HUES48 (cell line): ENCODE data around the gene CHKB.

ENCODE experiments used
- H3K27ac ChIP-seq: one replicate; pipeline ENCODE4 v1.7.0; 2013; ENCODE audit warnings: low read depth, low read length, inconsistent platforms
- H3K27me3 ChIP-seq: 2 replicates; pipeline ENCODE4 v1.6.1; 2013; ENCODE audit warnings: mild to moderate bottlenecking, low read length; ENCODE audit not compliant: control insufficient read depth, insufficient read depth
- H3K36me3 ChIP-seq: 2 replicates; pipeline ENCODE4 v1.6.1; 2013; ENCODE audit warnings: low read length; ENCODE audit not compliant: control insufficient read depth, insufficient read depth
- H3K4me1 ChIP-seq: 2 replicates; pipeline ENCODE4 v1.6.1; 2013; ENCODE audit warnings: mild to moderate bottlenecking, low read length; ENCODE audit not compliant: control insufficient read depth, insufficient read depth
- H3K4me3 ChIP-seq: 2 replicates; pipeline ENCODE4 v1.5.1; 2013; ENCODE audit warnings: mild to moderate bottlenecking, low read depth, low read length
- H3K9ac ChIP-seq: 2 replicates; pipeline ENCODE4 v1.6.1; 2013; ENCODE audit warnings: mild to moderate bottlenecking, low read depth, low read length, moderate library complexity
- H3K9me3 ChIP-seq: 2 replicates; pipeline ENCODE4 v1.6.1; 2013; ENCODE audit warnings: low read length; ENCODE audit not compliant: control insufficient read depth, insufficient read depth

The CHKB gene

DNA sequence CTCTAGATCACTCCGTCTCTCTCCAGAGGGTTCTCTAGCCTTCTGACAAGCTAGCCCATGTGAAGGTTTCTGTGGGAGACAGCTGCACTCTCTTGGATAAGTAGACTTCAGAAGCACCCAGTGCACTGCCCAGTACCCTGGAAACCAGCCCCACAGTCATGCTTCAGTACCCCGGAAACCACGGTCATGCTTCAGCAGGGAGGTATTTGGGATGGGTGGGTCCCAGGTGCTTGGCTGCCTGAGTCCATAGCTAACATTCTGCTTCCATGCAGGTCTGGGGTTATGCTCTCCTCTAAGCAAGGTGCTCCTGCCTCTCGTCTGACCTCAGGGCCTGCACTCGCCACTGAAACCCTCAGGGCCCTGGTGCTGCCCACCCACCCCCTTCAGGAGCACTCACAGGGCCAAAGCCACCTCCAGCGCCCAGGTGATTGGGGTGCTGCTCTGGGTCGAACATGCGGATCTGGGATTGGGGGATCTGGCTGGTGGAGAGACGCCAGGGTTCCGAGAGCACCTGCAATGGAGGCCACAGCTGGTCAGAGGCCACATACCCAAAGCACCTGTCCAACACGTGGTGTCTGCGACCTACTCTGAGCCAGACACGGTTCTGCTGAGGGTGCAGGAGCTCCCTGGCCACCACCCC, 12.6 kb downstream of the CHKB start:
- no peak overlapping the region for H3K27ac ChIP-seq
- no peaks in the 10 kb centered on the region for H3K9me3 ChIP-seq
- H3K4me3 ChIP-seq = no peak overlapping the region
- no peaks in the 10 kb centered on the region for H3K27me3 ChIP-seq
- peaks cover 70% of the 10 kb centered on the region for H3K36me3 ChIP-seq
- no peak overlapping the region for H3K9ac ChIP-seq
- no peaks in the 10 kb centered on the region for H3K4me1 ChIP-seq

DNA sequence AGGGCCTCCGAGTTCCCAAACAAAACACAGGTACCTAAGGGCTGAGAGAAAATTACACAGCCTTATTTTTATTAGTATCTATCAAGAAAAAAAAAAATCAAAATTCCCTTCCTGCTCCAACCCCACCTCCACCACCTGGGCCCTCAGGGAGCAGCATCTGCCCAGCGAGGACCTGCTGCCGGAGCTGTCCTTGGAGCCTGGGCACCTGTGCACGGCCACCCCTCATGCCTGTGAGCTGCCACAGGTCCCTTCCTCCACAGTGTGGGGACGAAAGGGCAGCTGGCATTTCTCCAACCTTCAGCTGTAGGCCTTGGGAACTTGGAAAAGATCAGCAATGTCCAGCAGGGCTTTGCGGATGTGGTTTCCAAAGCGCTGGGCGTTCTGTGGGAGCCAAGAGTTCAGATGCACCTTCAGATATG, 13.6 kb downstream of the CHKB start:
- Histone ChIP-seq H3K9me3 (no peaks in the 10 kb centered on the region), H3K9ac (no peak overlapping the region), H3K27ac (no peak overlapping the region), H3K27me3 (no peaks in the 10 kb centered on the region), H3K4me1 (no peaks in the 10 kb centered on the region), H3K36me3 (peaks cover 63% of the 10 kb centered on the region), H3K4me3 (no peak overlapping the region)

DNA sequence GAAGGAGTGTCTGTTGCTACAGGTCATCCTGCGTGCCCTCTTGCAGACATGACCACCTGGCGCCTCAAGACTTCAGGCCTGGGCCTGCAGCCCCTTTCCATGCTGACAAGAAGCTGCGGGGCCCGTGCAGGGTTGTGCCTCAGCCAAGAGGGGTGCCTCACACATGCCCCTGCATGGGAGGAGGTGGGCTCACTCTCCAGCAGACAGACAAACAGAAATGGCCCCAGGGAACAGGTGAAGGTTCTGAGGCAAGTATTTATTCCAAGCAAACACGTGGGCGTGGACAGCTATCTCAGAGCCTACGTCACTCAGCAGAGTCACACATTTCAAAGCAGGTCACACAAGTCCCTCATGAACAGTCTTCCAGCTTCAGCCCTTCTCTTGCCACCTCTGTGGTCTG, 14.0 kb downstream of the CHKB start:
- H3K27me3 ChIP-seq = peaks cover 3% of the 10 kb centered on the region; the same call in 1 of the 2 replicates
- H3K4me3 ChIP-seq = no peak overlapping the region
- no peak overlapping the region for H3K9ac ChIP-seq
- peaks cover 59% of the 10 kb centered on the region for H3K36me3 ChIP-seq
- H3K9me3 ChIP-seq = no peaks in the 10 kb centered on the region
- H3K4me1 ChIP-seq = no peaks in the 10 kb centered on the region
- no peak overlapping the region for H3K27ac ChIP-seq

DNA sequence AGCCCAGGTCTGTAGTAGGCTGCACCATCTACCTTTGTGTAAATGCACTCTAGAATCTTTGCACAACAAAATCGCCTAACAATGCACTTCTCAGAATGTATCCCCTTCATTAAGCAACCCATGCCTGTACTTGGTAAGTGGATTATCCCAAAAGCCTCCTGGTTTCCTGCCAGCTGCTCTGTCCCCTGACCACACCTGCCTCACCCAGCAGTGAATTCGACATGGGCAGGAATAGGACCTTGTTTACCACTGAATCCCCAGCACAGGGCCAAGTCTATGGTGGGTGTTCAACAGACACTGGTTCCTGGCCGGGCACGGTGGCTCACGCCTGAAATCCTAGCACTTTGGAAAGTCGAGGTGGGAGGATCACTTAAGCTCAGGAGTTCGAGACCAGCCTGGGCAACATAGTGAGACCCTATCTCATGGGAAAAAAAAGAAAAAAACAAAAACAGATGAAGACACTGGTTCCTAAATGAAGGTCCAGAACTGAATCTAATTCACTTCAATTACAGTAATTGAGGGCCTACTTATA, 14.9 kb downstream of the CHKB start:
- no peak overlapping the region for H3K9ac ChIP-seq
- no peak overlapping the region for H3K27ac ChIP-seq
- H3K27me3 ChIP-seq = peaks cover 7% of the 10 kb centered on the region; the same call in 1 of the 2 replicates
- H3K4me1 ChIP-seq = no peaks in the 10 kb centered on the region
- H3K36me3 ChIP-seq = peaks cover 51% of the 10 kb centered on the region
- H3K4me3 ChIP-seq = no peak overlapping the region
- H3K9me3 ChIP-seq = no peaks in the 10 kb centered on the region

DNA sequence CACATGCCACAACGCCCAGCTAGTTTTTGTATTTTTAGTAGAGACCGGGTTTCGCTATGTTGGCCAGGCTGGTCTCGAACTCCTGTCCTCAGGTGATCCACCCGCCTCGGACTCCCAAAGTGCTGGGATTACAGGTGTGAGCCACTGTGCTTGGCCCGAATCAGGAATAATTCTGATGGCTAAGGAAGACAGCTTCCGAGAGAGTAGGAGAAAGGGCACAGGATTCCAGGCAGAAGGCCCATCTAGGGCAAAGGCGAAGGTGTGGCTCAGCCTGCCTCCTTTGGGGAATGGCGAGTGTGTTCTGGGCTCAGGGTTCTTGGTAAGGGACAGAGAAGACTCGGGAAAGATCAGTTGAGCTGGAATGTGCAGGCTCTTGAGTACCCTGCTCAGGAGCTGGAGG, 18.4 kb downstream of the CHKB start:
- Histone ChIP-seq H3K36me3 (peaks cover 16% of the 10 kb centered on the region), H3K27ac (no peak overlapping the region), H3K9ac (no peak overlapping the region), H3K27me3 (peaks cover 7% of the 10 kb centered on the region; the same call in 1 of the 2 replicates), H3K4me1 (no peaks in the 10 kb centered on the region), H3K4me3 (no peak overlapping the region), H3K9me3 (no peaks in the 10 kb centered on the region)

DNA sequence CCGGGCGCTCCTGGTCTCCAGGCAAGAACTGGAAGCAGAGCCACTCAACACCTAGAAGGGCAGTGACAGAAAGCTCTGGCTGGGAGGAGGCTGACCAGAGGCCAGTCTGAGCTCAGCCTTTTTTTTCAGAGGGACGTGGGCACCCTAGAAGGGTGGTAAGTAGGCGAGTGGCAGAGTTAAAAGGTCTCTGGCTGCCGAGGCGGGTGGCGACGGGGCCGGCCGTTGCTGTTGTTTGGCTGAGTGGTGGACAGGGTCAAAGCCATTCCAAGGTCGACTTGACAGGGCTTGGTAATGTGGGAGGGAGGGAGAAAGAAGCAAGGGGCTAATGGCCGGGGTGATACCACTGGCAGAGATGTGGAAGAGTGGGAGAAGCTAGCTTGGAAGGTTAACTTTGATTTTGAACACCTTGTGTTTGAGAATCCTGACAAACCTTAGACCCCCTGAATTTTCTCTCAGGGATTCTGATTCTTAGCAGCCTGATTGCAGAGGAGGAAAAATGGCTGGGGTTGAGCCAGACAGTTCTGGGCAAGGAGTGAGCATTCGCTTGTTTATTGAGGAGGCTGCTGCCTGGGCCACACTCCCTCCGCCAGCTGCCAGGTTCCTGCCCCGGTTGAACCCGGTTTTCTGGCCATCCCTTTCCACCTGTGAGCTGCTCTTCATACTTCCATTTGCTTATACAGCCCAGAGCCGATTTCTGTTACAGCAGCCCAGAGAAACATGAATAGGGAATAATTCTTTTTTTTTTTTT, 19.1 kb downstream of the CHKB start:
- no peaks in the 10 kb centered on the region for H3K9me3 ChIP-seq
- peaks cover 9% of the 10 kb centered on the region for H3K36me3 ChIP-seq
- H3K27me3 ChIP-seq = peaks cover 7% of the 10 kb centered on the region; the same call in 1 of the 2 replicates
- H3K27ac ChIP-seq = no peak overlapping the region
- no peaks in the 10 kb centered on the region for H3K4me1 ChIP-seq
- peak overlapping the region; percentile 96 for H3K4me3 ChIP-seq
- no peak overlapping the region; the same call in 1 of the 2 replicates for H3K9ac ChIP-seq

DNA sequence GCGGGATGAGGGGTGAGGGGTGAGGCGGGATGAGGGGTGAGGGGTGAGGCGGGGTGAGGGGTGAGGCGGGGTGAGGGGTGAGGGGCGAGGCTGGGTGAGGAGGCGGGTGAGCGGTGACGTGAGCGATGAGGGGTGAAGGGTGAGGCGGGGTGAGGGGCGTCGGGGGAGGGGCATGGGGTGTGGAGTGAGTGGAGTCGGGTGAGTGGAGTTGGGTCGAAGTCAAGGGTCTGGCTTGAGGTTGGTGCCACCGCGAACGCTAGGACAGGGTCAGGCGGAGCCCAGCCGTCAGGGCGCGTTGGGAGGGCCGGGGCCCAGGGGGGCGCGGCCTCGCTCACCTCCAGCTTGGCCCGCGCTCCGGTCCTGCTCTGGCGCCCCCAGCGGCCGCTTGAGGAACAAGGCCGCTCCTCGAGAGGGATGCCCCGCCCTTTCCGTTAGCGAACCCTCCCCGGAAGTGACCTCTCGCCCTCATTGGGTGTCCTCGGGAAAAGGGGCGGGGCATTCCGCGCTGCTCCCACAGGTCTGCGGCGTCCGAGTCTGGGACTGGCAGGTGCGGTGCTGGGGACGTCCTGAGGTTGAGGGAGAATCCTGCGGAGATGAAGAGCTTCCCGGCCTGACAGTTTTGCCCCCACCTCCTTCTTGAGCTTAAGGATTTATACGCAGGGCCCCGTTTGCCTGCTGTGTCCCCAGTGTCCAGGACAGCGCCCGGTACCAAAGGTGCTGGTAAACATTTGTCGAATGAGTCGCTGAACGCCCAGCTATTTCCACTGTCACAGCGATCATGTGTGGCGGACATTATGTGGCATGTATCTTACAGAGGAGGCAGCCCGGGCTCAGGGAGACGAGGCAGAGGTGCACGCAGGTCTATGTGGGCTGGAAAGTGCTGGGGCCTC, 19.9 kb downstream of the CHKB start, which contains the start of gene SYCE3:
Gene SYCE3 (minus strand): TSS at position 397 of the 890 bp plus-strand sequence. CDS start 6,514 bp downstream, outside the sequence.
- H3K4me1 ChIP-seq = no peaks in the 10 kb centered on the region
- H3K9ac ChIP-seq = no peak within 1 kb of the TSS; the same call in 1 of the 2 replicates
- no peaks in the 10 kb centered on the region for H3K9me3 ChIP-seq
- H3K36me3 ChIP-seq = peaks cover 3% of the 10 kb centered on the region; the same call in 1 of the 2 replicates
- H3K27me3 ChIP-seq = peaks cover 7% of the 10 kb centered on the region; the same call in 1 of the 2 replicates
- H3K4me3 ChIP-seq = peak within 1 kb of the TSS; percentile 96
- no peak within 1 kb of the TSS for H3K27ac ChIP-seq

DNA sequence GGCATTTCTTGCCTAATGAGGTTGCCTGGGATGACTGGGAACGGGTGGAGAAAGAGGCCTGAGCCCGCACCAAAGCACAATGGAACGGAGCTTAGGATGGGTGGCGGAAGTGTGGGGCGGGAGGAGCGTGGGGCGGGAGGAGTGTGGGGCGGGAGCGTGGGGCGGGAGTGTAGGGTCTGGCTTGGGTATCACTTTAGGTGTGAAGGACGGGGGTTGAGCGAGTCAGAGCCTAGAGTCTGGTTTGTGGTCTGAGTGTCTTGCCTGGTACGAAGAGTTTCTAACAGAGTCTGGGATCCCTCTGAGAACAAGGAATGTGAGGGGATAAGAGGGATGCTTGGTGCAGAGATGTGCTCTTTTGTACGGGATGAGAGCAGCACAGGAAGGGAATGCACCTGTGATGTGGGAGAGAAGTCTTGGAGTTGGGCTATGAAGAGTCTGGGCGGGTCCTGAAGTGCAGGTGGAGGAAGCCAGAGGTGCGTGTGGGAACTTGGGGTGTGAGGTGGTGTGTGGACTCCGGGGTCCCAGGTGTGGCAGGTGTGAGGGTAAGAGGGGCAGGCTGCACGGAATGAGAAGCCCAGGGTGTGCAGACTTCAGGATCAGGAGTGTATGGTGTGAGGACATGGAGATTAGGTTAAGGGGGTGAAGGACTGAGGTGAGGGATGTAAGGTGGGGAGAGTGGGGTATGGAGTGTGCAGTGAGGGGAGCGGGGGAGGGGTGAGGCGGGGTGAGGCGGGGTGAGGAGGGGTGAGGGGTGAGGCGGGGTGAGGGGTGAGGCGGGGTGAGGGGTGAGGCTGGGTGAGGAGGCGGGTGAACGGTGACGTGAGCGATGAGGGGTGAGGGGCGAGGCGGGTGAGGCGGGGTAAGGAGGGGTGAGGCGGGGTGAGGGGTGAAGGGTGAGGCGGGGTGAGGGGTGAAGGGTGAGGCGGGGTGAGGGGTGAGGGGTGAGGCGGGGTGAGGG, 21.0 kb downstream of the CHKB start:
- H3K27me3 ChIP-seq = peaks cover 7% of the 10 kb centered on the region; the same call in 1 of the 2 replicates
- no peak overlapping the region for H3K4me3 ChIP-seq
- no peaks in the 10 kb centered on the region for H3K36me3 ChIP-seq
- no peaks in the 10 kb centered on the region for H3K4me1 ChIP-seq
- no peaks in the 10 kb centered on the region for H3K9me3 ChIP-seq
- H3K27ac ChIP-seq = no peak overlapping the region
- H3K9ac ChIP-seq = no peak overlapping the region

DNA sequence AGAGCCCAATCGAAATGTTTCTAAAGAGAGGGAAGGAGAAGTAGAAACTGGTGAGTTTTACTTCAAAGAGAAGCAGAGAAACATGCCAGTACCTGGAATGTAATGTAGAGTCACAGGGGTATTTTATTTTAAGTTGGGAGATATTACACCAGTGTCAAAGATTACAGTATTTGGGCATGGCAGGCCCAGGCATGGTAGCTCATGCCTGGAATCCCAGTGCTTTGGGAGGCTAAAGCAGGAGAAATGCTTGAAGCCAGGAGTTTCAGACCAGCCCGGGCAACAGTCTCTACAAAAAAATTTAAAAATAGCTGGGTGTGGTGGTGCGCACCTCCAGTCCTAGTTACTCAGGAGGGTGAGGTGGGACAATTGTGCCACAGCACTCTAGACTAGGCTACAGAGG, 22.6 kb downstream of the CHKB start:
- H3K4me1 ChIP-seq = 0 out of 2 replicates have a peak, but pooled peaks cover 3% of the 10 kb centered on the region
- peaks cover 7% of the 10 kb centered on the region; the same call in 1 of the 2 replicates for H3K27me3 ChIP-seq
- no peaks in the 10 kb centered on the region for H3K9me3 ChIP-seq
- no peaks in the 10 kb centered on the region for H3K36me3 ChIP-seq
- H3K4me3 ChIP-seq = no peak overlapping the region
- no peak overlapping the region for H3K9ac ChIP-seq
- H3K27ac ChIP-seq = no peak overlapping the region
